WTC11 (cell line): Measurements from ENCODE around the gene PARD6A.
"Not testable (repeated sequence)": the region's sequence is repeated elsewhere in the genome, so short reads cannot be mapped to it uniquely, and the experiment has no call there.

Experiments used
- ATF2 ChIP-seq: sonication (generic); formaldehyde crosslinking; IDR thresholded peaks from 2 replicates; pipeline ENCODE4 v1.8.1; 2022; ENCODE audit warnings: low read depth, missing genetic modification reagents, borderline replicate concordance
- TEAD4 ChIP-seq: sonication (generic); formaldehyde crosslinking; IDR thresholded peaks from 2 replicates; pipeline ENCODE4 v1.8.0; 2022; ENCODE audit warnings: mild to moderate bottlenecking, missing genetic modification reagents
- ZNF263 ChIP-seq: sonication (generic); formaldehyde crosslinking; IDR thresholded peaks from 2 replicates; pipeline ENCODE4 v1.8.1; 2022; ENCODE audit warnings: low read depth, mild to moderate bottlenecking, moderate library complexity, missing genetic modification reagents

- TF ChIP-seq TEAD4, ATF2, ZNF263 (CRISPR knock-in tag): not testable (repeated sequence)
These were observed 32.9 kb downstream of the PARD6A start for GRCh38 chr16:67693517-67694285.
